ENCODE measurements around the gene KLK3. TPM values are rescaled to one million over a fixed set of nuclear protein-coding genes. Genes with fewer than 3 reads are reported as not detected.

Gene KLK3
- total RNA-seq, 1 experiment from 2014 or later = not detected

GRCh38 chr19:50829801-50830200 lies 24.9 kb upstream of the KLK3 start:
- H3K4me3 ChIP-seq (replicated peaks in 1 of 2; ENCODE audit: low read depth in 1 of 2, low read length in 2 of 2) = no peak overlapping the region
- H3K27me3 ChIP-seq (ENCODE audit: insufficient read depth, low read length) = no peaks in the 10 kb centered on the region
- no peak overlapping the region for H3K27ac ChIP-seq (ENCODE audit: low read depth, low read length)
- H3K9ac ChIP-seq (ENCODE audit: low read length) = no peak overlapping the region
- intact Hi-C loops (cut with micrococcal nuclease) = no loop called here
- H3K4me1 ChIP-seq (ENCODE audit: control insufficient read depth in 1 of 2, insufficient read depth in 2 of 2, low read length in 2 of 2) = peaks cover 1 to 2% of the 10 kb centered on the region in 2 experiments; a peak in 3 of 4 replicates
- BruUV-seq (replicated peaks) = no TSS peak
- TF ChIP-seq SRF (IDR thresholded peaks at IDR 0.05; ENCODE audit: low read depth) (no peak), ZFX (IDR thresholded peaks at IDR 0.05) (no peak), ZBTB33 (IDR thresholded peaks at IDR 0.05; ENCODE audit: extremely low read depth, insufficient replicate concordance, low read length) (no peak), EZH2 (IDR thresholded peaks at IDR 0.05) (no peak), YY1 (IDR thresholded peaks at IDR 0.05; ENCODE audit: extremely low read depth, insufficient replicate concordance, low read depth, low read length) (no peak), POLR2A (IDR thresholded peaks at IDR 0.05; ENCODE audit: borderline replicate concordance, extremely low read depth, insufficient read depth, insufficient read length) (no peak), TCF7L2 (IDR thresholded peaks at IDR 0.05; ENCODE audit: borderline replicate concordance, extremely low read depth, insufficient read depth, insufficient read length) (no peak), MAX (IDR thresholded peaks at IDR 0.05) (no peak), ATF3 (IDR thresholded peaks at IDR 0.05) (no peak), EGR1 (IDR thresholded peaks at IDR 0.05; ENCODE audit: low read depth) (no peak), ELF1 (IDR thresholded peaks at IDR 0.05; ENCODE audit: borderline replicate concordance, low read depth) (no peak), FOSL1 (IDR thresholded peaks at IDR 0.05; ENCODE audit: low read depth) (no peak), SIN3A (IDR thresholded peaks at IDR 0.05; ENCODE audit: low read depth) (no peak), JUND (IDR thresholded peaks at IDR 0.05) (no peak), CEBPB (IDR thresholded peaks at IDR 0.05; ENCODE audit: low read depth) (no peak), CBX3 (IDR thresholded peaks at IDR 0.05; ENCODE audit: low read depth) (no peak), CTCF (IDR thresholded peaks at IDR 0.05 in 2 of 3, conservative IDR thresholded peaks at IDR 0.05 in 1 of 3; ENCODE audit: borderline replicate concordance in 1 of 3, insufficient read depth in 1 of 3, low read depth in 2 of 3, low read length in 2 of 3) (no peak), SP1 (IDR thresholded peaks at IDR 0.05; ENCODE audit: low read depth) (no peak)
- DNase-seq (ENCODE audit: low read depth, low spot score) (no peak), ATAC-seq (no peak)
- no peak overlapping the region for H3K4me2 ChIP-seq (ENCODE audit: low read length)
- ChIA-PET CTCF (no interaction called here), RAD21 (ENCODE audit: low non-redundant PET in 1 of 2, low total read pairs in 2 of 2, uncharacterized antibody in 2 of 2, unreplicated experiment in 2 of 2) (no interaction called here), POLR2A (no interaction called here)
- no peak overlapping the region for H2AFZ ChIP-seq (ENCODE audit: low read depth, low read length, poor library complexity, severe bottlenecking)
- no peaks in the 10 kb centered on the region for H3K36me3 ChIP-seq (ENCODE audit: control insufficient read depth in 1 of 2, insufficient read depth in 2 of 2, low read length in 2 of 2)
- no peaks in the 10 kb centered on the region for H3K9me2 ChIP-seq (ENCODE audit: insufficient read depth)
- H4K20me1 ChIP-seq (ENCODE audit: insufficient read depth) = no peaks in the 10 kb centered on the region
- no peaks in the 10 kb centered on the region; a peak in 1 of 4 replicates for H3K9me3 ChIP-seq (ENCODE audit: control insufficient read depth in 1 of 2, insufficient read depth in 1 of 2, low read depth in 1 of 2, low read length in 2 of 2)
- no peaks in the 10 kb centered on the region for H3K79me2 ChIP-seq (ENCODE audit: insufficient read depth, low read length)
